HepG2 (cell line): Measurements from ENCODE around the gene PCTP. TPM values are rescaled to one million over a fixed set of nuclear protein-coding genes. Genes with fewer than 3 reads are reported as not detected.

Experiments used
- ATRX ChIP-seq: sonication (generic); formaldehyde crosslinking; IDR thresholded peaks from 2 replicates; pipeline ENCODE4 v1.4.0; 2020; ENCODE audit warnings: missing genetic modification reagents, borderline replicate concordance
- CHD4 ChIP-seq: fragments of 200-600 bp; sonication (generic); IDR thresholded peaks from 2 replicates; pipeline ENCODE4 v1.7.0; 2017; ENCODE audit warnings: mild to moderate bottlenecking, low read length, borderline replicate concordance
- HMGXB4 ChIP-seq, 2 experiments: sonication (generic) in 1 of 2; formaldehyde crosslinking in 1 of 2; IDR thresholded peaks; 2 replicates each; pipeline versions ENCODE4 v1.4.0 to v1.6.1; 2018 to 2020; ENCODE audit warnings: missing genetic modification reagents in 2 of 2, borderline replicate concordance in 1 of 2, low read depth in 1 of 2, mild to moderate bottlenecking in 1 of 2, missing biosample characterization in 1 of 2
- KAT8 ChIP-seq: IDR thresholded peaks from 2 replicates; pipeline ENCODE4 v1.6.1; 2016; ENCODE audit warnings: missing genetic modification reagents, missing compliant biosample characterization
- MAFF ChIP-seq: IDR thresholded peaks from 2 replicates; pipeline ENCODE4 v1.6.1; 2011; ENCODE audit warnings: low read depth, low read length, improper control_type of control experiment
- MIXL1 ChIP-seq: IDR thresholded peaks from 2 replicates; pipeline ENCODE4 v1.6.1; 2016
- NR3C1 ChIP-seq: sonication (generic); formaldehyde crosslinking; IDR thresholded peaks from 2 replicates; pipeline ENCODE4 v1.4.0; 2020; ENCODE audit warnings: missing genetic modification reagents
- PHF20 ChIP-seq: sonication (generic); formaldehyde crosslinking; IDR thresholded peaks from 2 replicates; pipeline ENCODE4 v1.5.0; 2020; ENCODE audit warnings: mild to moderate bottlenecking, missing genetic modification reagents
- POLR2AphosphoS5 ChIP-seq: IDR thresholded peaks from 2 replicates; pipeline ENCODE4 v1.6.1; 2012; ENCODE audit warnings: low read depth, low read length
- RARG ChIP-seq: sonication (generic); formaldehyde crosslinking; IDR thresholded peaks from 2 replicates; pipeline ENCODE4 v1.4.0; 2020; ENCODE audit warnings: low read depth, mild to moderate bottlenecking, missing genetic modification reagents
- STAG1 ChIP-seq: sonication (generic); formaldehyde crosslinking; IDR thresholded peaks from 2 replicates; pipeline ENCODE4 v1.4.0; 2020; ENCODE audit warnings: missing genetic modification reagents
- THRA ChIP-seq: sonication (generic); formaldehyde crosslinking; IDR thresholded peaks from 2 replicates; pipeline ENCODE4 v1.4.0; 2020; ENCODE audit warnings: missing genetic modification reagents, borderline replicate concordance
- THYN1 ChIP-seq: sonication (generic); formaldehyde crosslinking; IDR thresholded peaks from 2 replicates; pipeline ENCODE4 v1.8.1; 2023; ENCODE audit warnings: low read depth, mild to moderate bottlenecking, moderate library complexity, missing genetic modification reagents, borderline replicate concordance
- ZBTB25 ChIP-seq: IDR thresholded peaks from 2 replicates; pipeline ENCODE4 v1.6.1; 2018; ENCODE audit warnings: missing genetic modification reagents
- ZC3H4 ChIP-seq: sonication (generic); formaldehyde crosslinking; IDR thresholded peaks from 2 replicates; pipeline ENCODE4 v1.4.0; 2020; ENCODE audit warnings: missing genetic modification reagents, borderline replicate concordance
- ZMYM3 ChIP-seq: sonication (generic); formaldehyde crosslinking; IDR thresholded peaks from 2 replicates; pipeline ENCODE4 v1.5.1; 2020; ENCODE audit warnings: mild to moderate bottlenecking, missing genetic modification reagents
- ZNF224 ChIP-seq: sonication (generic); formaldehyde crosslinking; IDR thresholded peaks from 2 replicates; pipeline ENCODE4 v1.5.0; 2020; ENCODE audit warnings: mild to moderate bottlenecking, missing genetic modification reagents
- ZNF292 ChIP-seq: sonication (generic); formaldehyde crosslinking; IDR thresholded peaks from 2 replicates; pipeline ENCODE4 v1.8.1; 2022; ENCODE audit warnings: mild to moderate bottlenecking, low read depth, missing genetic modification reagents, borderline replicate concordance
- ZNF331 ChIP-seq: sonication (generic); formaldehyde crosslinking; IDR thresholded peaks from 2 replicates; pipeline ENCODE4 v1.4.0; 2020; ENCODE audit warnings: missing genetic modification reagents
- ZNF460 ChIP-seq: sonication (generic); formaldehyde crosslinking; IDR thresholded peaks from 2 replicates; pipeline ENCODE4 v1.5.1; 2020; ENCODE audit warnings: missing genetic modification reagents, mild to moderate bottlenecking, borderline replicate concordance
- ZNF513 ChIP-seq: sonication (generic); formaldehyde crosslinking; conservative IDR thresholded peaks from 2 replicates; pipeline ENCODE4 v1.5.0; 2020; ENCODE audit warnings: missing genetic modification reagents
- ZNF660 ChIP-seq: sonication (generic); formaldehyde crosslinking; IDR thresholded peaks from 2 replicates; pipeline ENCODE4 v1.5.1; 2020; ENCODE audit warnings: mild to moderate bottlenecking, low read depth, missing genetic modification reagents, borderline replicate concordance
- ZNF678 ChIP-seq: sonication (generic); formaldehyde crosslinking; IDR thresholded peaks from 2 replicates; pipeline ENCODE4 v1.4.0; 2020; ENCODE audit warnings: mild to moderate bottlenecking, missing genetic modification reagents
- polyA plus RNA-seq, 8 experiments: library from polyadenylated mRNA; depleted of rRNA in 3 of 8; stranded (reverse) in 7 of 8; unstranded in 1 of 8; fragments of >200 nt; fragmentation: Illumina TruSeq in 4 of 8; extraction: Trizol in 4 of 8; gene quantifications; 2 replicates each; pipeline versions ENCODE4 v1.2.1 to v1.2.3, GENCODE V29; 2011 to 2016; ENCODE audit warnings: low read depth in 4 of 8, missing spikeins in 1 of 8, mixed read lengths in 1 of 8; ENCODE audit not compliant: insufficient read depth in 1 of 8
- total RNA-seq, 5 experiments: library from RNA; depleted of rRNA; stranded (reverse); fragments of >200 nt; fragmentation: Illumina TruSeq; extraction: Trizol; gene quantifications; 2 replicates each; pipeline ENCODE4 v1.2.3, GENCODE V29; 2016; ENCODE audit warnings: low read depth in 1 of 5

The PCTP gene
- total and polyA plus RNA-seq, 2 of the 13 experiments (the other 11 are each of a cell fraction or from before 2014, with no cell fraction given) = 37.1 to 50.7 TPM

GRCh38 chr17:55742272-55743102, 8.4 kb upstream of the PCTP start (continued):
- no peak for TF ChIP-seq ZBTB25 (CRISPR knock-in tag)
- no peak for TF ChIP-seq ZNF513
- no peak for TF ChIP-seq ZNF460 (CRISPR knock-in tag)
- TF ChIP-seq CHD4 = no peak
- no peak for TF ChIP-seq ZNF292 (CRISPR knock-in tag)
- no peak for TF ChIP-seq ZNF224 (CRISPR knock-in tag)
- no peak for TF ChIP-seq MIXL1 (CRISPR knock-in tag)
- TF ChIP-seq PHF20 (CRISPR knock-in tag) = no peak
- no peak for TF ChIP-seq POLR2AphosphoS5
- no peak for TF ChIP-seq ZNF331 (CRISPR knock-in tag)
- no peak for TF ChIP-seq RARG (CRISPR knock-in tag)
- TF ChIP-seq THRA = no peak
- TF ChIP-seq THYN1 = no peak
- TF ChIP-seq ZNF660 = no peak
- no peak for TF ChIP-seq ZC3H4 (CRISPR knock-in tag)
- 0 out of 4 replicates have a peak, but pooled peaks of 1 of the 2 experiments have one; percentile 32 for TF ChIP-seq HMGXB4 (CRISPR knock-in tag; IDR thresholded peaks at IDR 0.05; ENCODE audit: borderline replicate concordance in 1 of 2, low read depth in 1 of 2)
- peak; percentile 64; the same call in 1 of the 2 replicates for TF ChIP-seq ZMYM3 (CRISPR knock-in tag)
- TF ChIP-seq NR3C1 = no peak
- TF ChIP-seq ATRX (CRISPR knock-in tag) = no peak
- TF ChIP-seq KAT8 = no peak
- TF ChIP-seq ZNF678 = no peak
- TF ChIP-seq STAG1 (CRISPR knock-in tag) = peak; percentile 83
- peak; percentile 24; the same call in 1 of the 2 replicates for TF ChIP-seq MAFF
